ENCODE results near the gene SYNGAP1.

DNA sequence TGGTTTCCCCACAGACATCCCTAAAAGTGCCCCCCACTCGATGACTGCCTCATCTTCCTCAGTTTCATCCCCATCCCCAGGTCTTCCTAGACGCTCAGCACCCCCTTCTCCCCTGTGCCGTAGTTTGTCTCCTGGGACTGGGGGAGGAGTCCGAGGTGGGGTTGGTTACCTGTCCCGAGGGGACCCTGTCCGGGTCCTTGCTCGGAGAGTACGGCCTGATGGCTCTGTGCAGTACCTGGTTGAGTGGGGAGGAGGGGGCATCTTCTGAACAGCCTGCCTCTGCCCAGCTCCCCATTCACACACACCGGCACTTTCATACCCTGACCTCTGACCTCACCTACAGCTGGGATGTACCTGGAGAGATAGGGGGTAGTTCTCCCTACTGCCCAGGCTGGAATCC, 4.0 kb upstream of the SYNGAP1 start:
- TF ChIP-seq, protein P1, sequence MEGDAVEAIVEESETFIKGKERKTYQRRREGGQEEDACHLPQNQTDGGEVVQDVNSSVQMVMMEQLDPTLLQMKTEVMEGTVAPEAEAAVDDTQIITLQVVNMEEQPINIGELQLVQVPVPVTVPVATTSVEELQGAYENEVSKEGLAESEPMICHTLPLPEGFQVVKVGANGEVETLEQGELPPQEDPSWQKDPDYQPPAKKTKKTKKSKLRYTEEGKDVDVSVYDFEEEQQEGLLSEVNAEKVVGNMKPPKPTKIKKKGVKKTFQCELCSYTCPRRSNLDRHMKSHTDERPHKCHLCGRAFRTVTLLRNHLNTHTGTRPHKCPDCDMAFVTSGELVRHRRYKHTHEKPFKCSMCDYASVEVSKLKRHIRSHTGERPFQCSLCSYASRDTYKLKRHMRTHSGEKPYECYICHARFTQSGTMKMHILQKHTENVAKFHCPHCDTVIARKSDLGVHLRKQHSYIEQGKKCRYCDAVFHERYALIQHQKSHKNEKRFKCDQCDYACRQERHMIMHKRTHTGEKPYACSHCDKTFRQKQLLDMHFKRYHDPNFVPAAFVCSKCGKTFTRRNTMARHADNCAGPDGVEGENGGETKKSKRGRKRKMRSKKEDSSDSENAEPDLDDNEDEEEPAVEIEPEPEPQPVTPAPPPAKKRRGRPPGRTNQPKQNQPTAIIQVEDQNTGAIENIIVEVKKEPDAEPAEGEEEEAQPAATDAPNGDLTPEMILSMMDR (IDR thresholded peaks at IDR 0.05), result no peak
- TF ChIP-seq EZH2phosphoT487 (IDR thresholded peaks at IDR 0.05) (no peak), EZH2 (IDR thresholded peaks at IDR 0.05) (no peak)
